DMS53 (cell line): ENCODE measurements around the gene ZNF607.
"Not testable (repeated sequence)": the region's sequence is repeated elsewhere in the genome, so short reads cannot be mapped to it uniquely, and the experiment has no call there.

Experiments used
- DNase-seq: peaks from one replicate; lab custom pipeline; 2025; lab: John Stamatoyannopoulos, UW

Gene ZNF607

GRCh38 chr19:37719111-37719926 is at the start of gene ZNF607:
TSS of gene ZNF607 (minus strand) at chr19:37719761. CDS start at chr19:37711618, 8,143 bp downstream.
- DNase-seq, result peak; percentile 99

- DNase-seq, result no peak
Observed at GRCh38 chr19:37763488-37763887, 43.9 kb upstream of the ZNF607 start.

GRCh38 chr19:37757683-37758082 is 38.1 kb upstream of the ZNF607 start:
- not testable (repeated sequence) for DNase-seq

GRCh38 chr19:37738371-37738770 is 18.8 kb upstream of the ZNF607 start:
- DNase-seq, result no peak

GRCh38 chr19:37725181-37725580 is 5.6 kb upstream of the ZNF607 start:
- DNase-seq, result peak; percentile 15

GRCh38 chr19:37719927-37720265 is 335 bp upstream of the ZNF607 start:
- DNase-seq, result no peak

GRCh38 chr19:37718304-37718703 is 1.3 kb downstream of the ZNF607 start:
- DNase-seq, result no peak

GRCh38 chr19:37716140-37716539 is 3.4 kb downstream of the ZNF607 start:
- no peak for DNase-seq

- DNase-seq, result no peak
Observed at GRCh38 chr19:37706052-37706605, 13.4 kb downstream of the ZNF607 start.

- DNase-seq, result no peak
Observed at GRCh38 chr19:37699057-37699456, 20.5 kb downstream of the ZNF607 start.

GRCh38 chr19:37698216-37698615 is 21.3 kb downstream of the ZNF607 start:
- no peak for DNase-seq

GRCh38 chr19:37695144-37695899 is 24.2 kb downstream of the ZNF607 start:
- DNase-seq, result no peak

- peak; percentile 36 for DNase-seq
Observed at GRCh38 chr19:37692956-37693620, 26.5 kb downstream of the ZNF607 start.

GRCh38 chr19:37691881-37692504 is 27.6 kb downstream of the ZNF607 start:
- peak; percentile 88 for DNase-seq

- DNase-seq, result no peak
Observed at GRCh38 chr19:37683520-37683919, 36.0 kb downstream of the ZNF607 start.

- no peak for DNase-seq
Observed at GRCh38 chr19:37669450-37669914, 50.1 kb downstream of the ZNF607 start.

- DNase-seq, result not testable (repeated sequence)
Observed at GRCh38 chr19:37657157-37657556, 62.4 kb downstream of the ZNF607 start.

GRCh38 chr19:37655689-37656371 is 63.7 kb downstream of the ZNF607 start:
- DNase-seq, result peak; percentile 98

- peak; percentile 96 for DNase-seq
Observed at GRCh38 chr19:37655301-37655688, 64.3 kb downstream of the ZNF607 start, which contains the start of gene ZFP30. TSS of gene ZFP30 (minus strand) at chr19:37655465. CDS start at chr19:37647822, 7,643 bp downstream.

- DNase-seq, result peak; percentile 90
Observed at GRCh38 chr19:37654629-37655300, 64.8 kb downstream of the ZNF607 start.
